Fibroblast of mammary gland (primary cell): Measurements from ENCODE around the gene FRMD4B.
A peak's percentile ranks its signal among the peaks of the same experiment; 100 is the strongest.

Experiments
- DNase-seq: peaks from one replicate; pipeline ENCODE4 v3.0.0-alpha.2; 2010; ENCODE audit warnings: low read depth
- H3K4me3 ChIP-seq: 2 replicates; pipeline ENCODE4 v1.5.1; 2011; ENCODE audit warnings: low read depth, mild to moderate bottlenecking, low read length, moderate library complexity; ENCODE audit not compliant: control insufficient read depth
- TF ChIP-seq, protein P1 (sequence below): conservative IDR thresholded peaks from 2 replicates; pipeline ENCODE4 v1.5.1; 2011; ENCODE audit warnings: low read depth, low read length, inconsistent platforms; ENCODE audit not compliant: control insufficient read depth, insufficient read depth

Gene FRMD4B

GRCh38 chr3:69296995-69297394 is 88.9 kb downstream of the FRMD4B start:
- no peak for DNase-seq
- TF ChIP-seq, protein P1, sequence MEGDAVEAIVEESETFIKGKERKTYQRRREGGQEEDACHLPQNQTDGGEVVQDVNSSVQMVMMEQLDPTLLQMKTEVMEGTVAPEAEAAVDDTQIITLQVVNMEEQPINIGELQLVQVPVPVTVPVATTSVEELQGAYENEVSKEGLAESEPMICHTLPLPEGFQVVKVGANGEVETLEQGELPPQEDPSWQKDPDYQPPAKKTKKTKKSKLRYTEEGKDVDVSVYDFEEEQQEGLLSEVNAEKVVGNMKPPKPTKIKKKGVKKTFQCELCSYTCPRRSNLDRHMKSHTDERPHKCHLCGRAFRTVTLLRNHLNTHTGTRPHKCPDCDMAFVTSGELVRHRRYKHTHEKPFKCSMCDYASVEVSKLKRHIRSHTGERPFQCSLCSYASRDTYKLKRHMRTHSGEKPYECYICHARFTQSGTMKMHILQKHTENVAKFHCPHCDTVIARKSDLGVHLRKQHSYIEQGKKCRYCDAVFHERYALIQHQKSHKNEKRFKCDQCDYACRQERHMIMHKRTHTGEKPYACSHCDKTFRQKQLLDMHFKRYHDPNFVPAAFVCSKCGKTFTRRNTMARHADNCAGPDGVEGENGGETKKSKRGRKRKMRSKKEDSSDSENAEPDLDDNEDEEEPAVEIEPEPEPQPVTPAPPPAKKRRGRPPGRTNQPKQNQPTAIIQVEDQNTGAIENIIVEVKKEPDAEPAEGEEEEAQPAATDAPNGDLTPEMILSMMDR: no peak
- H3K4me3 ChIP-seq: no peak overlapping the region

DNA sequence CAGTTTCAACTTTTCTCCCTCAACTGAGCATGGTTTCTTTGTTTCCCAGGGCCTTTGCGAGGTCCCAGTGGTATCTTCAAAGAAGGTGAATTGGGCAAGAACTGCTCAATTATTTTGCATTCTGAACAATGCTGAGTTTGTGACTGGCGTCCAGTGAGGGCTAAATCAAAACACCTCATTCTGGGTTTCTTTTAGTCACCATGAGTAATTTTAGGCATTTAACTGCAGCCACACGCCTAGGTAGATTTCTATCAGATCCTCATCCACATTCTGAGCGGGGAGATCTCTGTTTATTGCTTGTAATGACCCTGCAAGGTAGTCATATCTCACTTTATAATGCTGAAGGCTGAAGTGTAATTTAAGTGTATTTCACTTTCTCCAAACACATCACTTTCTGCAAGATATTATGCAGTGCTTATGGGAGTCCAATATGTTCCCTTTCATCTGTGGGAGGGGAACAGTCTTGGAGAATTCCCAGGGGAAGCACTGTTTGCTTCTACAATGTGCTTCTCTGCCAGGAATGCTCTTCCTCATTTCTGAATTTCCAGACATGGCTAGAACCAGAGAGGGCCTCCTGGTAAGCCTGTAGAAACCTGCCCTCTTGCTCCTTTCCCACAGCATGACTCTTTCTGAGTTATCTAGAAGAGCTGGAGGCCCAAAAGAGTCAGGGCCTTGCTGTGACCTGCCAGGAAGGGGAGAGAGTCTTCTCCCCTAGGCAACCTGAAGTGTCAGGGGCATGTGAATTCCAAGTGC is 91.7 kb downstream of the FRMD4B start:
- no peak overlapping the region for H3K4me3 ChIP-seq
- peak; percentile 72 for DNase-seq
- TF ChIP-seq, protein P1: no peak

GRCh38 chr3:69292959-69293574 is 92.8 kb downstream of the FRMD4B start:
- no peak for DNase-seq
- no peak overlapping the region for H3K4me3 ChIP-seq
- TF ChIP-seq, protein P1: no peak

- TF ChIP-seq, protein P1: no peak
- DNase-seq: no peak
- H3K4me3 ChIP-seq: no peak overlapping the region
Observed at GRCh38 chr3:69292185-69292584, 93.7 kb downstream of the FRMD4B start.

- TF ChIP-seq, protein P1: no peak
- H3K4me3 ChIP-seq: no peak overlapping the region
- no peak for DNase-seq
Observed at GRCh38 chr3:69290430-69290829, 95.5 kb downstream of the FRMD4B start.

DNA sequence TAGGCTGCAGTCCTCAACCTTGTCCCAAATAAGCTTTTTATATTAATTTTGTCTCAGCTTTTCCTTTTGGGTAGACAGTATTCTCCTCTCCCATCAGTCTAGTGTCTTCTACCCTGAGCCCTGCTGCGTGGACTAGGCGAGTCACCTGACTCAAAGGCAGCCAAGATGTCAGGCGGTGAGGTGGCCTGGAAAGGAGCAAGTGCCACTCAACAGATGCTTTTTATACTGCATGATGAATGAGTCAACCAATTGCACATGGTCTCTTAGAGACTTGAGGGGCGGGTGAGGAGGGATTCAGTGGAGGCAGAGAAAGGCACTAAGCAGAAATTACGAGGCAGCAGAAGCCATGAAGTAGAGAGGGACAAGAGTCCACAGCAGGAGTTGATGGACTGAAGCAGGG is 95.9 kb downstream of the FRMD4B start:
- TF ChIP-seq, protein P1: no peak
- DNase-seq: peak; percentile 21
- H3K4me3 ChIP-seq: no peak overlapping the region
